ENCODE results near the gene PDE8B.
"Not testable (repeated sequence)": the region's sequence is repeated elsewhere in the genome, so short reads cannot be mapped to it uniquely, and the experiment has no call there.

PDE8B gene

DNA sequence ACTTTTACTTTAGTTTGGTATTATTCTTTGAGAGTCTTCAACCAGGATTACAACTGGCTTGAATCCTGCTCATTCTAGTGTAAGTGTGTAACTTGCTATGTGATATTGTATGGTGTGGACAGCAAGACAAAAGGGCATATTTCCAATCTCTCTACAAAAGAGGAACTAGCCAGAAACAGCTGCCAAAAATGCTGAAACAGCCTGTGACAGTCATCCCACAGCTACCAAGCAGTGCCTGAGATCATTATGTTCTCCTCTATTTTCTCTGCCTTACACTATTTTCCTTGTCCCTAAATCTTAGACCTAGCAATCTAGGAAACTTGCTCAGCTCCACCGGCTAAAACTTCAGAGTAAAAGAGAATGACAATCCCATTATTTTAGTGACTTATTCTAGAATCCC is 238.8 kb downstream of the PDE8B start:
- TF ChIP-seq, protein P1, sequence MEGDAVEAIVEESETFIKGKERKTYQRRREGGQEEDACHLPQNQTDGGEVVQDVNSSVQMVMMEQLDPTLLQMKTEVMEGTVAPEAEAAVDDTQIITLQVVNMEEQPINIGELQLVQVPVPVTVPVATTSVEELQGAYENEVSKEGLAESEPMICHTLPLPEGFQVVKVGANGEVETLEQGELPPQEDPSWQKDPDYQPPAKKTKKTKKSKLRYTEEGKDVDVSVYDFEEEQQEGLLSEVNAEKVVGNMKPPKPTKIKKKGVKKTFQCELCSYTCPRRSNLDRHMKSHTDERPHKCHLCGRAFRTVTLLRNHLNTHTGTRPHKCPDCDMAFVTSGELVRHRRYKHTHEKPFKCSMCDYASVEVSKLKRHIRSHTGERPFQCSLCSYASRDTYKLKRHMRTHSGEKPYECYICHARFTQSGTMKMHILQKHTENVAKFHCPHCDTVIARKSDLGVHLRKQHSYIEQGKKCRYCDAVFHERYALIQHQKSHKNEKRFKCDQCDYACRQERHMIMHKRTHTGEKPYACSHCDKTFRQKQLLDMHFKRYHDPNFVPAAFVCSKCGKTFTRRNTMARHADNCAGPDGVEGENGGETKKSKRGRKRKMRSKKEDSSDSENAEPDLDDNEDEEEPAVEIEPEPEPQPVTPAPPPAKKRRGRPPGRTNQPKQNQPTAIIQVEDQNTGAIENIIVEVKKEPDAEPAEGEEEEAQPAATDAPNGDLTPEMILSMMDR (conservative IDR thresholded peaks at IDR 0.05; ENCODE audit: control insufficient read depth, insufficient read depth, low read depth, low read length), result no peak
- DNase-seq (ENCODE audit: low read depth), result no peak

DNA sequence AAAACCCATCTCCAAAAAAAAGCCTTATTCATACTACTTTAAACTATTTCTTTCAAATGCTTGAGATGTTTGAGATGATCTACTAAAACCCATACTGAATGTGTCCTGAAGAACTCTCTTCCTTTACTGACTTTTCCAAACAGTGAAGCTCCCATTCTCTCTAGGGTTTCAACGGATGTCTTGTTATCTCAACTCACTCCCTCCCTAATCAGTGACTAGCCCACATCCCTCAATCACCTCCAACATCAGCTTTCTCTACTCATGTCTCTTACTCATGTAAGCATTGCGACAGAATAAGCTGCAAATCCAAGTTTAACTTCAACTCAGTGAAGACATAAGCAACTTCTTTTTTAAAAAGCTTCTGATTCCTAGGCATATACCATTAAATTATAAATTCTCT is 239.5 kb downstream of the PDE8B start:
- TF ChIP-seq, protein P1 (conservative IDR thresholded peaks at IDR 0.05; ENCODE audit: control insufficient read depth, insufficient read depth, low read depth, low read length), result no peak
- DNase-seq (ENCODE audit: low read depth), result no peak
- H3K4me3 ChIP-seq (ENCODE audit: control insufficient read depth, low read depth, low read length), result no peak overlapping the region

More for the DNA sequence above, 238.8 kb downstream of the PDE8B start:
- H3K4me3 ChIP-seq (ENCODE audit: control insufficient read depth, low read depth, low read length), result no peak overlapping the region

DNA sequence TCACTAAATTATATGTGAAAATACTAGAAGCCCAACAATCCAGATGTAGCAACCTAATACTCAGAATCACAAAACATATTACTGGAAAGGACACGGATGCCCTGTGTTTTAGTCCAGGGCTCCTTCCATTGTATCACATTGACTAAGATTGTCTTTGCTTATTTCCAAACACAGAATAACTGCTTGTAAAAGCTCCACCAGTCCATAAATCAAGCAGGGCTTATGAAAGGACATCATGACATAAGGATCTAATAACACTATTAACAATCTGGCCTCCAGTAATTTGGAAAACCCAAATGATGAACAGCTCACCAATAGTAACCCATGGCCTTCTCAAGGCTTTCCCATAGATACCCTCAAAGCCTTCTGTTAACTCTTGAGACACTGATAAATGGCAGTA is 241.9 kb downstream of the PDE8B start:
- peak; percentile 13 for DNase-seq (ENCODE audit: low read depth)
- TF ChIP-seq, protein P1 (conservative IDR thresholded peaks at IDR 0.05; ENCODE audit: control insufficient read depth, insufficient read depth, low read depth, low read length), result no peak
- H3K4me3 ChIP-seq (ENCODE audit: control insufficient read depth, low read depth, low read length), result no peak overlapping the region

DNA sequence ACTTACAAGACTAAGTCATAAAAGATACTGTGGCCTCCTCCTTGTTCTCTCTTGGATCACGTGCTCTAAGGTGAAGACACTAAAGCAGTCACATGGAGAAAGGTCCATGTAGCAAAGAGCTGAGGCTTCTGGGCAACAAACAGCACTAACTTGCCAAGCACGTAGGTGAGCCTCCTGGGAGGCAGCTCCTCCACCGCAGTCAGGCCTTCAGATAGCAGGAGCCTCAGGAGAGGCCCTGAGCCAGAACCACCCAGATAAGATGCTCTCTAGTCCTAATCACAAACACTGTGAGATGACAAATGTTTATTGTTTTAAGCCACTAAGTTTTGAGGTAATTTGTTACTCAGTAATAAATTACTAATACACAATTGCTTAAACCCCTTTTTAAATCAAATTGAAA is 243.6 kb downstream of the PDE8B start:
- no peak overlapping the region for H3K4me3 ChIP-seq (ENCODE audit: control insufficient read depth, low read depth, low read length)
- DNase-seq (ENCODE audit: low read depth), result no peak
- TF ChIP-seq, protein P1 (conservative IDR thresholded peaks at IDR 0.05; ENCODE audit: control insufficient read depth, insufficient read depth, low read depth, low read length), result no peak

DNA sequence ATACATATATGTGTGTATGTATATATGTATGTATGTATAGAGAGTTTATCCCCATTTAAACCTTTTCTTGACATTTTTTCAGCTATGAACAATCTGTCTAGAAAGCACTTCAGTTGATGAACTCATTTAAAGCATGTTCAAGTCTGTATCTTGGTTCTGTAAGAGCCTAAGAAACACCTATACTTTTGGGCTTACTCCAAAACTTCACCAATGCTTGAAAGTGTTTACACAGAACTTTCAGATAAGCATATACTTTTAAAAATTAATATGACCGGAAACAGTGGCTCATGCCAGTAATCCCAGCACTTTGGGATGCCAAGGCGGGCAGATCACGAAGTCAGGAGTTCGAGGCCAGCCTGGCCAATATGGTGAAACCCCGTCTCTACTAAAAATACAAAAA is 250.8 kb downstream of the PDE8B start:
- H3K4me3 ChIP-seq (ENCODE audit: control insufficient read depth, low read depth, low read length), result no peak overlapping the region
- no peak for DNase-seq (ENCODE audit: low read depth)
- TF ChIP-seq, protein P1 (conservative IDR thresholded peaks at IDR 0.05; ENCODE audit: control insufficient read depth, insufficient read depth, low read depth, low read length), result no peak

DNA sequence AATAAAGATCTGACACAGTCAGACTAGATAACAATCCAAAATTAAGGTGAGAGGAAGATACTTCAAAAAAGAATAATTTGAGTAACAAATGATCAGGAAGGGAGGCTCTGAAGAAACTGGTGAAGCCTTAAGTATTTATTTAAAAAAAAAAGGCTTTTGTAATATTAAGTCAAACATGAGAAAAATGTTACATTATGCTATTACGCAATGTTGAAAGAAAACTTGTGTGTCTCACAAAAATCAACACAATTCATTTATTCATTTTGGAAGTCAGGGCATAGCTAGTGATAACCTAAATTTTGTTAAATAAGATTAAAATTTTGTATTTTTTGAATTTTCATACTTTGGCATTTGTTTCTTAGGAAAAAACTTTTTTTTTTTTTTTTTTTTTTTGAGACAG is 253.4 kb downstream of the PDE8B start:
- no peak overlapping the region for H3K4me3 ChIP-seq (ENCODE audit: control insufficient read depth, low read depth, low read length)
- TF ChIP-seq, protein P1 (conservative IDR thresholded peaks at IDR 0.05; ENCODE audit: control insufficient read depth, insufficient read depth, low read depth, low read length), result no peak
- peak; percentile 11 for DNase-seq (ENCODE audit: low read depth)

DNA sequence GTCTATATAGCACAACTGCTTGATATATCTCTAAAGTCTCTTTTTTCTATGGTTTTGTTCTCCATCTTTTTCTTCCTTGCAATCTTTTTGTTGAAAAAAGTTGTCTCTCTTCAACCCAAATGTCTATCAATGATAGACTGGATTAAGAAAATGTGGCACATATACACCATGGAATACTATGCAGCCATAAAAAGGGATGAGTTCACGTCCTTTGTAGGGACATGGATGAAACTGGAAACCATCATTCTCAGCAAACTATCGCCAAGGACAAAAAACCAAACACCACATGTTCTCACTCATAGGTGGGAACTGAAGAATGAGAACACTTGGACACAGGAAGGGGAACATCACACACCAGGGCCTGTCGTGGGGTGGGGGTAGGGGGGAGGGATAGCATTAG is 258.4 kb downstream of the PDE8B start:
- not testable (repeated sequence) for DNase-seq (ENCODE audit: low read depth); H3K4me3 ChIP-seq (ENCODE audit: control insufficient read depth, low read depth, low read length)

DNA sequence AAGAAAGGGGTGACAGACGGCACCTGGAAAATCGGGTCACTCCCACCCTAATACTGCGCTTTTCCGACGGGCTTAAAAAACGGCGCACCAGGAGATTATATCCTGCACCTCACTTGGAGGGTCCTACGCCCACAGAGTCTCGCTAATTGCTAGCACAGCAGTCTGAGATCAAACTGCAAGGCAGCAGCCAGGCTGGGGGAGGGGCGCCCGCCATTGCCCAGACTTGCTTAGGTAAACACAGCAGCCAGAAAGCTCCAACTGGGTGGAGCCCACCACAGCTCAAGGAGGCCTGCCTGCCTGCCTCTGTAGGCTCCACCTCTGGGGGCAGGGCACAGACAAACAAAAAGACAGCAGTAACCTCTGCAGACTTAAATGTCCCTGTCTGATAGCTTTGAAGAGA is 264.6 kb downstream of the PDE8B start:
- not testable (repeated sequence) for H3K4me3 ChIP-seq (ENCODE audit: control insufficient read depth, low read depth, low read length); DNase-seq (ENCODE audit: low read depth)
